PC-3 (cell line): ENCODE measurements around the gene SLC25A6. TPM values are rescaled to one million over a fixed set of nuclear protein-coding genes. Genes with fewer than 3 reads are reported as not detected.

Source experiments
- ATAC-seq: fragments of 200-7000 bp; cut with Tn5 transposase; 2 replicates; pipeline ENCODE4 v1.9.1; 2020; ENCODE audit warnings: mild to moderate bottlenecking, moderate library complexity
- BruUV-seq: library from RNA; stranded (reverse); fragments of 400-500 nt; replicated peaks from 2 replicates; lab custom pipeline; 2021; lab: Mats Ljungman, UMichigan
- CTCF ChIA-PET: fragments of 300-600 bp; sonication (Branson Sonifier 250); formaldehyde crosslinking; loops from one replicate; lab custom pipeline; 2022; ENCODE audit warnings: antibody characterized with exemption; lab: Charles Lee
- POLR2A ChIA-PET: fragments of 300-600 bp; sonication (Branson Sonifier 250); formaldehyde crosslinking; loops from one replicate; lab custom pipeline; 2022; ENCODE audit warnings: antibody characterized with exemption; ENCODE audit not compliant: unreplicated experiment; lab: Charles Lee
- DNase-seq: peaks from one replicate; pipeline ENCODE4 v3.0.0-alpha.2; 2015
- H2AFZ ChIP-seq: fragments of 300-600 bp; sonication (generic); 2 replicates; pipeline ENCODE4 v1.6.0; 2016; ENCODE audit warnings: antibody characterized with exemption, low read length
- H3F3A ChIP-seq: fragments of 300-600 bp; sonication (generic); one replicate; pipeline ENCODE4 v1.6.0; 2017; ENCODE audit warnings: antibody characterized with exemption, low read length, control low read depth, mild to moderate bottlenecking; ENCODE audit not compliant: unreplicated experiment
- H3K27ac ChIP-seq: fragments of 300-600 bp; sonication (generic); 2 replicates; pipeline ENCODE4 v1.5.1; 2016; ENCODE audit warnings: mild to moderate bottlenecking, low read length
- H3K27me3 ChIP-seq: fragments of 300-600 bp; sonication (generic); 2 replicates; pipeline ENCODE4 v1.6.1; 2016; ENCODE audit warnings: low read length, mixed read lengths
- H3K36me3 ChIP-seq: fragments of 300-600 bp; sonication (generic); 2 replicates; pipeline ENCODE4 v1.6.1; 2016; ENCODE audit warnings: low read depth, mixed run types, low read length, mixed read lengths
- H3K4me1 ChIP-seq: fragments of 300-600 bp; sonication (generic); 2 replicates; pipeline ENCODE4 v1.5.1; 2016; ENCODE audit warnings: low read length; ENCODE audit not compliant: insufficient read depth
- H3K4me2 ChIP-seq: fragments of 300-600 bp; sonication (generic); 2 replicates; pipeline ENCODE4 v1.6.0; 2016; ENCODE audit warnings: low read length
- H3K4me3 ChIP-seq: fragments of 300-600 bp; sonication (generic); 2 replicates; pipeline ENCODE4 v1.5.1; 2016; ENCODE audit warnings: mild to moderate bottlenecking, low read length, mixed read lengths
- H3K79me2 ChIP-seq: fragments of 300-600 bp; sonication (generic); 2 replicates; pipeline ENCODE4 v1.6.1; 2017; ENCODE audit warnings: low read length, mixed read lengths
- H3K9ac ChIP-seq: fragments of 300-600 bp; sonication (generic); 2 replicates; pipeline ENCODE4 v1.6.0; 2016; ENCODE audit warnings: mild to moderate bottlenecking, low read length
- H3K9me2 ChIP-seq: fragments of 300-600 bp; sonication (generic); replicated peaks from 2 replicates; pipeline ENCODE4 v1.6.1; 2016; ENCODE audit warnings: mixed run types, low read length, mixed read lengths
- H3K9me3 ChIP-seq: fragments of 300-600 bp; sonication (generic); 2 replicates; pipeline ENCODE4 v1.6.1; 2016; ENCODE audit warnings: low read length, mixed read lengths
- H4K20me1 ChIP-seq: fragments of 300-600 bp; sonication (generic); 2 replicates; pipeline ENCODE4 v1.6.1; 2016; ENCODE audit warnings: low read length, mixed read lengths
- CTCF ChIP-seq: fragments of 300-600 bp; sonication (generic); conservative IDR thresholded peaks from 2 replicates; pipeline ENCODE4 v1.5.1; 2017; ENCODE audit warnings: antibody characterized with exemption, low read depth, mild to moderate bottlenecking, low read length
- EZH2 ChIP-seq: fragments of 300-600 bp; sonication (generic); IDR thresholded peaks from one replicate; pipeline ENCODE4 v1.6.1; 2017; ENCODE audit warnings: antibody characterized with exemption, mild to moderate bottlenecking, low read length; ENCODE audit not compliant: unreplicated experiment
- EZH2phosphoT487 ChIP-seq: fragments of 300-600 bp; sonication (generic); IDR thresholded peaks from 2 replicates; pipeline ENCODE4 v1.6.1; 2018; ENCODE audit warnings: mild to moderate bottlenecking, antibody characterized with exemption, low read length, borderline replicate concordance
- intact Hi-C: fragments of 100-400 bp; cut with micrococcal nuclease; formaldehyde crosslinking; loops from 2 replicates; pipeline ENCODE4 v1.9.0; 2023
- total RNA-seq: library from RNA; depleted of rRNA; stranded (reverse); fragments of >200 nt; gene quantifications from 2 replicates; pipeline ENCODE4 v1.2.3, GENCODE V29; 2014

Gene SLC25A6
- total RNA-seq, 1 experiment from 2014 or later, result 178 TPM

- POLR2A ChIA-PET, result no interaction called here
- Histone ChIP-seq H2AFZ (no peak overlapping the region), H3K79me2 (no peaks in the 10 kb centered on the region), H3K4me1 (no peaks in the 10 kb centered on the region), H3K4me3 (no peak overlapping the region), H3K27ac (no peak overlapping the region), H4K20me1 (no peaks in the 10 kb centered on the region), H3K27me3 (no peaks in the 10 kb centered on the region), H3K4me2 (no peak overlapping the region), H3K9me2 (no peaks in the 10 kb centered on the region), H3K36me3 (no peaks in the 10 kb centered on the region), H3K9me3 (no peaks in the 10 kb centered on the region), H3F3A (no peaks in the 10 kb centered on the region), H3K9ac (no peak overlapping the region)
- TF ChIP-seq CTCF, result no peak
- TF ChIP-seq EZH2phosphoT487, result no peak
- no peak for TF ChIP-seq EZH2
- DNase-seq (no peak), ATAC-seq (no peak)
- CTCF ChIA-PET, result no interaction called here
- no TSS peak for BruUV-seq
- intact Hi-C loops, result no loop called here
Observed at GRCh38 chrX:1435241-1435895, 43.5 kb upstream of the SLC25A6 start.

GRCh38 chrX:1434871-1435240 is 42.9 kb upstream of the SLC25A6 start:
- intact Hi-C loops, result no loop called here
- POLR2A ChIA-PET, result no interaction called here
- TF ChIP-seq EZH2, result no peak
- no peak for TF ChIP-seq CTCF
- no peak for TF ChIP-seq EZH2phosphoT487

GRCh38 chrX:1433646-1434357 is 41.9 kb upstream of the SLC25A6 start:
- DNase-seq, result no peak
- ChIA-PET CTCF (no interaction called here), POLR2A (no interaction called here)
- Histone ChIP-seq H3K9ac (no peak overlapping the region), H3K36me3 (no peaks in the 10 kb centered on the region), H3K9me2 (no peaks in the 10 kb centered on the region), H3K4me2 (no peak overlapping the region), H3K27me3 (no peaks in the 10 kb centered on the region), H3K27ac (no peak overlapping the region), H2AFZ (no peak overlapping the region), H3F3A (no peaks in the 10 kb centered on the region), H3K9me3 (no peaks in the 10 kb centered on the region), H3K79me2 (no peaks in the 10 kb centered on the region), H3K4me3 (no peak overlapping the region), H4K20me1 (no peaks in the 10 kb centered on the region), H3K4me1 (no peaks in the 10 kb centered on the region)
- BruUV-seq, result no TSS peak
- ATAC-seq, result no peak
- TF ChIP-seq CTCF, result no peak
- TF ChIP-seq EZH2phosphoT487, result no peak
- TF ChIP-seq EZH2, result no peak
- intact Hi-C loops, result no loop called here

More at GRCh38 chrX:1434871-1435240, 42.9 kb upstream of the SLC25A6 start:
- no peak overlapping the region for H3K27ac ChIP-seq
- no peaks in the 10 kb centered on the region for H3K4me1 ChIP-seq
- H3K36me3 ChIP-seq, result no peaks in the 10 kb centered on the region
- no TSS peak for BruUV-seq
- H4K20me1 ChIP-seq, result no peaks in the 10 kb centered on the region
- no peaks in the 10 kb centered on the region for H3K27me3 ChIP-seq
- no peaks in the 10 kb centered on the region for H3F3A ChIP-seq
- no peaks in the 10 kb centered on the region for H3K9me3 ChIP-seq
- H3K9ac ChIP-seq, result no peak overlapping the region
- no peak for DNase-seq
- H2AFZ ChIP-seq, result no peak overlapping the region
- no peak overlapping the region for H3K4me2 ChIP-seq
- no peaks in the 10 kb centered on the region for H3K79me2 ChIP-seq
- CTCF ChIA-PET, result no interaction called here
- no peaks in the 10 kb centered on the region for H3K9me2 ChIP-seq
- H3K4me3 ChIP-seq, result no peak overlapping the region
- no peak for ATAC-seq
